NCI-H2081 (cell line): ENCODE results near the gene PRODH2.
A peak's percentile ranks its signal among the peaks of the same experiment; 100 is the strongest.
"Not testable (repeated sequence)": the region's sequence is repeated elsewhere in the genome, so short reads cannot be mapped to it uniquely, and the experiment has no call there.

Experiments
- DNase-seq, 2 experiments: peaks; one replicate each; lab custom pipeline; 2025; lab: John Stamatoyannopoulos, UW

Gene PRODH2

GRCh38 chr19:35781650-35782049, 31.0 kb downstream of the PRODH2 start:
- no peak for DNase-seq

- DNase-seq: no peak
These were observed 31.9 kb downstream of the PRODH2 start for GRCh38 chr19:35780717-35781116.

DNA sequence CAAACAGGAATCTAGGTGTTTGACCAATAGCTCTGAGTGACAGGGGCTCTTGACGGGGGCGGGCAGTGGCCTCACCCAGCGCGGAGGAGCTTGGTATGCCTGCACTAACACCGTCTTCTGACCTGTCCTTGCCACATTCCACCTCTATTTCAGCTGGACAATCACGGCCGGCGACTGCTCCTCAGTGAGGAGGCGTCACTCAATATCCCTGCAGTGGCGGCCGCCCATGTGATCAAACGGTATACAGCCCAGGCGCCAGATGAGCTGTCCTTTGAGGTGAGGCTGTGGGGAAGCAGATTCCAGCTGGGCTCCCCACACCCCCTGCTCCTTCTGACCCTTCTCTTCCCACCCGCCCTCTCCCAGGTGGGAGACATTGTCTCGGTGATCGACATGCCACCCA, 32.6 kb downstream of the PRODH2 start:
- DNase-seq: no peak

GRCh38 chr19:35779033-35779432, 33.6 kb downstream of the PRODH2 start:
- no peak for DNase-seq

GRCh38 chr19:35777961-35778360, 34.7 kb downstream of the PRODH2 start:
- no peak for DNase-seq

DNA sequence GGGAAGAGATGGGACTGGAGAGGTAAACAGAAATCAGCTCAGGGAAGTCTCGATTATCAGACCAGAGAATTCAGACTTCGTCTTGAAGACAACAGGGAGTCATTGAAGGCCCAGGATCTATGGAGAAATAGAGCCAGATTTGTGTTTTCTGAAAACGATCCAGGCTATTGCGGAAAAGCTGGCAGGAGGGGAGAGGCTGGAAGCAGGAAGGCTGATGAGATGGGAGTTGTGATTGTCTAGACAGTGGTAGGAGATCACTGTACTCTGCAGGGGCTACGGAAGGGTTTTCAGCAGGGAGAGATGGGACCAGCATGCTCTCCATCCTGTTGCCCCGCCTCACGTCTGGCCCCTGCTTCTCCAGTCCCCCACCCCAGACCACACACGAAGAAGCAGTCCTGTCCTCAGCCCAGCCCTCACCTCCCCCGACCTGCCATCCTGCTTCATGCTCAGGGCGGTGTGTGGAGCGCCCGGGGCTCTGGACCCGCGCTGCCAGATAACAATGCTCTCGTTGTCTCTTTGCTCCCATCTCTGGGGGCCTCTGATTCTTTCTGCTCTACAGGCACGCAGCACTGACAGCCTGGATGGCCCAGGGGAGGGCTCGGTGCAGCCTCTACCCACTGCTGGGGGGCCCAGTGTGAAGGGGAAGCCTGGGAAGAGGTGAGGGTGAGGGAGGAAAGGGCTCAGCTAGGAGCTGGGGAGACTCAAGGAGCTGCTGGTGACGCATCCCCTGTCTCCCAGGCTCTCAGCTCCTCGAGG, 35.4 kb downstream of the PRODH2 start:
- DNase-seq: no peak

DNA sequence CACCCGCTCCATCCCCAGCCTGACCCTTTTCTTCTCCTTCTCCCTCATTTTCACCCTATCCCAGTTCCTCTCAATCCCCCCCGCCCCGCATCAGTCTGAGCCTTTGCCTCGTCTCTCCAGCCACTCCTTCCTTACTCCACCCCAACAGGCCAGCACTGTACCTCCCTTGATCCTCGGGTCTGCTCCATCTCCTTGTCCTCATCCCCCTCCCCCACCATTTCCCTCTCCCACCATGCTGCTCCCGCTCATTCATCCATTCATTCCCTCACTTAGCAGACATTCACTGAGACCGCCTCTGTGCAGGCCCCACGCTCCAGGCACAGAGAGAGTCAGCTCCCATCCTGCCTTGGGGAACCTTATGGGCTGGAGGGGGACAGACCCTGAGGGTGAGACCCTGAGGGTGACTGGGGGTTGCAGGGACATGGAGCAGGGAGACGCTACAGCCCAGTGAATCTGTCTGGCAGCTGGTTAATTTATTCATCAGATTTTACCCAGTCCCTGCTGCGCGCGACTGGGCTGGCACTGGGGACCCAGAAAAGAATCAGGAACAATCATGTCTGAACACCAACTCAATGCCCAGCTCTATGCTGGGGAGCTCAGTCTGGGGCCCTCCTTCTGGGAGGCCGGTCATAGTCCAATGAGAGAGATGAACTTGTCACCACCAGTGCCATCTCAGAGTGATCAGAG, 36.4 kb downstream of the PRODH2 start:
- DNase-seq: no peak

DNA sequence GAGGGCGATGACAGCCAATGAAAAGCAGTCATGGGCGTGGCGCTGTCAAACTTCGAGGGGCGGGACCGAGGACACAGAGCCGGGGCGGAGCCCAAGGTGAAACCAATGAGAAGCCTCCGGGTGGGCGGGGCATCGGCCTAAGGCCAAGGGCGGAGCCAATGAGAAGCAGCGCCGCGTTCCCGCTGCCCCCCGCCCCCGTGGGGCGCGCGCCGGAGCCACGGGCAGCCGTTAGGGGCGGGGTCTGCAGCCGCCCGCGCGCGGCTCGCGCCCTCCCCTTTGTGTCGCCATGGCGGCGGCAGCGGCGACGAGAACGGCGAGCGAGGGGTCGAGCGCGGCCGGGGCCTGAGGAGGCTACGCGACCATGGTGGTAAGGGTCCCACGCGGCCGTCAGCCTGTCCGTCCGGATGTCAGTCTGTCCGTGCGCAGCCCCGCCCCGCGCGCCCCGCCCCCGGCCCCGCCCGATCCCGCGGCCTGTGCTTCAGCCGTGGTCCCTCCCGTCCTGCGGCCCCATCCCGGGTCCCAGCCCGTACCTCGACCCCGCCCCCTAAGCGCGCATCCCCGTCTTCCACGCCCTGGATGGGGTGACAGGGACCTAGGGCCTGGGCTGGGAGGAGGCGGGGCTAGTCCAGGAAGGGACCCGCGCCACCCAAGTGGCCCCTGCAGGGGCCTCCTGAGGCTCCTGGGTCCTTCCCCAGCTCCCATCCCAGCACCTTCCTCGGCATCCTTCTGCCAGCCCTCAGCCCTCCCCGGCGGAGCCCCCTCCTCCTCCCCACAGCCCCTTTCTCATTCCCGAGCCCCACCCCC, 37.1 kb downstream of the PRODH2 start, which contains the start of gene ARHGAP33:
Gene ARHGAP33 (plus strand): TSS at position 267 of the 804 bp plus-strand sequence. CDS start 95 bp downstream, at position 362.
- DNase-seq: peak; percentile 98 to 99

GRCh38 chr19:35775046-35775297, 37.7 kb downstream of the PRODH2 start:
- DNase-seq: no peak

DNA sequence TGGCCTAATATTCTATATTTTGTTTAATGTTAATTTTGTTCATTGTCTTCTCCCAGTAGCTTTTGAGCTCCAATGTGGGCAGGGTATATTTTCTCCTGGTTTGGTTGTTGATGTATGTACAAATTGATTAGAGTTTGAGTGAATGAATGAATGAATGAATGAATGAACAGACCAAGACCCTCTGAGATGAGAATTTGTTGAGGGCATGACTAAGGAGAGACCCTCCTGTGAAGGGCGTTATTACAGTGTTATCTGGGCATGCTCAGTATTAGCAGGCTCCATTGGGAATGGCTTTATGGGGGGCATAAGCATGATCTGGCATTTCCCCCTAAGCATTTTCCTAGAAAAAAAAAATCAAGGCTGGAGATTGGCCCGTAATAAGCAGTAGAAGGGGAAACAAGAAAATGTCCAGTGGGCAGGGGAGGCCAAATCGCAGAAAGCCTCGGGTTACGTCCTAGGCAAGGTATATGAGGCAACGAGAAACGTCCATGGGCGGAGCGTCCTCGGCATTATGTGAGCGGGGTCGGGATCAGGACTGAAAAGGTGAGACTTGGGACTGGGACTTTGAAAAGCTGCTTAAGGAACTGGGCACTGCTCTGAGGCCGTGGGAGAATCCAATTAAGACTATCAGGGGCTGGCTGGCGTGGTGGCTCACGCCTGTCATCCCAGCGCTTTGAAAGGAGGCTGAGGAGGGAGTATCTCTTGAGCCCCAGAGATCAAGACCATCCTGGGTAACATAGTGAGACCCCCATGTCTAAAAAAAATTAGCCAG, 38.2 kb downstream of the PRODH2 start:
- DNase-seq: peak in 1 of 2 experiments; percentile 13

GRCh38 chr19:35773020-35773806, 39.4 kb downstream of the PRODH2 start:
- DNase-seq: no peak

GRCh38 chr19:35772362-35772761, 40.3 kb downstream of the PRODH2 start:
- DNase-seq: not testable (repeated sequence)

DNA sequence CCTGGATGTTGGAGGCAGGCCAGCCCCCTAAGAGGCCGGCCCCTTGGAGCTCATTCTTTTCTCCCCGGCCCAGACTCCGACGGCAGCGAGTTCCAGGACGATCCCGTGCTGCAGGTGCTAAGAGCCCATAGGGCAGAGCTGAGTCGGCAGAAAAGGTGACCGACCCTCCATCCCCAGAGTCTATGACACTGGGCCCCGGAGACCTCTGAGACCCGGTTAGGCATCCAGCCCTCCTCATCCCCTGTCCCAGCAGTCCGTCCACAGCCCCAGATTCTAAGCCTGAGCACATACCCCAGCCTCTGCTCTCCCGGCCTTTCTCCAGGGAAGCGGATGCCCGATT, 44.6 kb downstream of the PRODH2 start:
- no peak for DNase-seq

DNA sequence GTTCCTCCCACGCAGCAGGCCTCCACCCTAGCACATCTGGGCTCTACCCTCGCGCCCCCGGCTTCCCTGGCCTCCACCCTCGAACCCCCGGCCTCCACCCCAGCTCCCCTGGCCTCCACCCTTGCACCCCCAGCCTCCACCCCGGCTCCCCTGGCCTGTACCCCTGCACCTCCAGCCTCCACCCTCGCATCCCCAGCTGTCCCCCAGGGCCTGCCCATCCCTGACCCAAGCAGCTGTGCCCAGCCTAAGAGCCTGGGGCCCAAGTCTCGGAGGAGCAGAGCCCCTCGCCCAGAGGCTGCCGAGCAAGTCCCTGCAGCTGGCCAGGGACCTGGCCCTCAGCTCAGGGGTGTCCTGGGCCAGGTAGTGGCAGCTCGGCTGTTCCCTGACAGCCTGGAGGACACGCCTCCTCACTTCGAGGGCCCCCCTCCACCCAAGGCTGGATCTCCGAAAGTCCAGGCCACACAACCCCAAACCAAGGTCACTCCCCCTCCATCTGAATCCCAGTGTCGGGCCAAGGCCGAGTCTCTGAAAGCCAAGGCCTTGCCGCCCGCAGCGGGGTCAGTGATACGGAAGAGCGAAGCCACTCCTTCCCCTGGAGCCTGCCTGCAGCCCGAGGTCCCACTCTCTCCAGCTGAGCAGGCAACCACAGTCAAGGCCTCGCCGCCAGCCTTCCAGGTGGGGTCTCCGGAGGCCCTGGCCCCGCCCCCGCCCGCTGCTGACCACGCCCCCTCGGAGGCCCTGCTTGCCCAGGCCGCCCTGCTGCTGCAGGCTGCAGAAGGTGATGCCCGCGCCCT, 45.2 kb downstream of the PRODH2 start:
- DNase-seq: no peak

DNA sequence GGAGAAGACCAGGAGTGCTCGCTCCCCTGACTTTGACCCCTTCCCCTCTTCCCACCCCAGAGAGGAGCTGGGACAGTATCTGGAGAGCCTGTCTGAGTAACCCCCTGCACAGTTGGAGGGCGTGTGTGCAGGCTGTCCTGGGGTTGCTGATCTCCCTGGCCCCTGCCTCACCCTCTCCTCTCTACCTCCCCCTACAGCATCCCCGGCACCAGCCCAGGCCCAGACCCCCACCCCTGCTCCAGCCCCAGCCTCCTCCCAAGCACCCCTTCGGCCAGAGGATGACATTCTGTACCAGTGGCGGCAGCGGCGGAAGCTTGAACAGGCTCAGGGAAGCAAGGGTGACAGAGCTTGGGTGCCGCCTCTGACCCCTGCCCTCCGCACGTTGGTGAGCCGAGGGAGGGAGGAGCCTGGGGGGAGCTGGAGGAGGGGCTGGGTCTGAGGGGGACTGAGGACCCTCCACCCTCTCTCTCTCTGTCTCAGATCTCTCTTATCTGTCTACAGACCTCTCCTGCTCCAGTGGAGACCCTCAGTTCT, 46.0 kb downstream of the PRODH2 start:
- DNase-seq: no peak

- no peak for DNase-seq
These were observed 48.0 kb downstream of the PRODH2 start for GRCh38 chr19:35764432-35765315.

- no peak for DNase-seq
These were observed 51.8 kb downstream of the PRODH2 start for GRCh38 chr19:35760711-35761349.

- DNase-seq: no peak
These were observed 52.9 kb downstream of the PRODH2 start for GRCh38 chr19:35759697-35760096.
